HG02885 (cell line): ENCODE measurements around the gene CACNA2D3.
"Not testable (repeated sequence)": the region's sequence is repeated elsewhere in the genome, so short reads cannot be mapped to it uniquely, and the experiment has no call there.

Source experiments
- ATAC-seq: cut with Tn5 transposase; IDR thresholded peaks from one replicate; pipeline ENCODE4 v1.9.1; 2021; ENCODE audit warnings: mild to moderate bottlenecking; ENCODE audit not compliant: unreplicated experiment, poor library complexity

CACNA2D3 gene

GRCh38 chr3:54427501-54427900 lies 305.1 kb downstream of the CACNA2D3 start:
- ATAC-seq = no peak

GRCh38 chr3:54427941-54428871 lies 305.9 kb downstream of the CACNA2D3 start:
- peak; percentile 68 for ATAC-seq

- ATAC-seq = no peak
These were observed 310.6 kb downstream of the CACNA2D3 start for GRCh38 chr3:54432975-54433374.

GRCh38 chr3:54433846-54434245 lies 311.5 kb downstream of the CACNA2D3 start:
- ATAC-seq = no peak

- ATAC-seq = no peak
These were observed 312.4 kb downstream of the CACNA2D3 start for GRCh38 chr3:54434756-54435155.

GRCh38 chr3:54437271-54437670 lies 314.9 kb downstream of the CACNA2D3 start:
- ATAC-seq = no peak

- no peak for ATAC-seq
These were observed 321.3 kb downstream of the CACNA2D3 start for GRCh38 chr3:54443561-54444161.

GRCh38 chr3:54445630-54446029 lies 323.3 kb downstream of the CACNA2D3 start:
- no peak for ATAC-seq

GRCh38 chr3:54447427-54447826 lies 325.1 kb downstream of the CACNA2D3 start:
- ATAC-seq = no peak

- no peak for ATAC-seq
These were observed 332.5 kb downstream of the CACNA2D3 start for GRCh38 chr3:54454806-54455205.

GRCh38 chr3:54458357-54458756 lies 336.0 kb downstream of the CACNA2D3 start:
- no peak for ATAC-seq

- ATAC-seq = not testable (repeated sequence)
These were observed 342.2 kb downstream of the CACNA2D3 start for GRCh38 chr3:54464554-54464953.

- no peak for ATAC-seq
These were observed 354.5 kb downstream of the CACNA2D3 start for GRCh38 chr3:54476891-54477290.

GRCh38 chr3:54481606-54482365 lies 359.4 kb downstream of the CACNA2D3 start:
- ATAC-seq = no peak

GRCh38 chr3:54484334-54484733 lies 362.0 kb downstream of the CACNA2D3 start:
- ATAC-seq = no peak

GRCh38 chr3:54486317-54486716 lies 364.0 kb downstream of the CACNA2D3 start:
- ATAC-seq = no peak

- ATAC-seq = no peak
These were observed 365.9 kb downstream of the CACNA2D3 start for GRCh38 chr3:54488297-54488696.

GRCh38 chr3:54494209-54494608 lies 371.9 kb downstream of the CACNA2D3 start:
- no peak for ATAC-seq

GRCh38 chr3:54506603-54507002 lies 384.3 kb downstream of the CACNA2D3 start:
- no peak for ATAC-seq

- no peak for ATAC-seq
These were observed 385.6 kb downstream of the CACNA2D3 start for GRCh38 chr3:54507876-54508460.

GRCh38 chr3:54510506-54510905 lies 388.2 kb downstream of the CACNA2D3 start:
- no peak for ATAC-seq
